Measurements from ENCODE around the gene C19orf44.

- TF ChIP-seq SP1 (IDR thresholded peaks at IDR 0.05): no peak
- no peak for TF ChIP-seq FOXM1 (IDR thresholded peaks at IDR 0.05; ENCODE audit: borderline replicate concordance)
- TF ChIP-seq TARDBP (IDR thresholded peaks at IDR 0.05): no peak
- TF ChIP-seq ELF4 (IDR thresholded peaks at IDR 0.05): no peak
- TF ChIP-seq ARNT (IDR thresholded peaks at IDR 0.05): no peak
- TF ChIP-seq FOXA1 (IDR thresholded peaks at IDR 0.05): no peak
Observed at GRCh38 chr19:16524991-16525734, 29.0 kb downstream of the C19orf44 start.
